ENCODE results near the gene MPRIP.

Gene MPRIP

DNA sequence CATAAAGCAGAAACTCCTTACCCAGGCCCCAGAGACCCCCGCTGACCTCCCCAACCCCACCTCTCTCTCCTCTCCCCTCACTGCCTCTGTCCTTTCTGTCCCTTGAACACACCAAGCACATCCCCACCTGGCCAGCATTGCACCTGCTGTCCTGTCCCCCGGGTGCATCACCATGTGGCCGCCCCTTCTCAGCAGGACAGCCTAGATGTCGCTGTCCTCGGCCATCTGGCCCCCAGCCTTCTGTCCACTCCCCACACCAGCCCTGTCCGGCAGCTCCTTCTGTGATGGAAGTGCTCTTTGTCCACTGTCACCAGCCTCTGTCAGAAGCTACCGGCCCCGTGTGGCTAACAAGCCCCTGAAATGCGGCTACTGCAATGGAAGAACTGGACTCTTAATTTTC lies 12.3 kb upstream of the MPRIP start:
- no peak for DNase-seq

DNA sequence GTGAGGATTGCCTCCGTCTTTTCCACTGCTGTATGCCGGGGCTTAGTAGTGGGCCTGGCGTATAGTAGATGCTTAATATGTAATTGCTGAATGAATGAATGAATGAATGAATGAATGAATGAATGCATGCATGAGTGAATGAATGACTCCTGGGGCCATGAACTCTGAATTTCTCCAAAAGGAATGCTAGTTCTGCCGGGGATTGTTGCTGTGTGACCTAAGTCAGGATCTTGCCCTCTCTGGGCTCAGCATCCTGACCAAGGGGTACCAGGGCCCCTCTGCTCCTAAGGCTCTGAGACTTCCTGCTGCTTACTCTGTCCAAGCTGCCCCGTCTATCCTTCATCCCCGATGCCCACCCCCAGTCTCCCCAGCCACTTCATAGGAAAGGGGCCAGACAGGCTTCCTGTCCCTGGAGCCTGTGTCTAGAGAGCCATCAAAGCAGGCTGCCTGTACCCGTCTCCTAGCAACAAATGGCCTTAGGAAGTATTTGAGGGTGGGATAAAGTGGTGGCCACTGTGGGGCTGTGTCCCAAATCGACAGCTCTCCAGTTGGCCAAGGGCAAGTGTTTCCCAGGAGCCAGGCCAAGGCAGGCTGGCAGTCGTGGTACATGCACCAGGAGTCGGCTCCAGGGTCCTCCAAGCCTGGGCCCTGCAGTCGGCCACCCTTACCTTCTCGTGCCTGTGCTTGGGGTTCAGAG lies 11.6 kb upstream of the MPRIP start:
- no peak for DNase-seq

DNA sequence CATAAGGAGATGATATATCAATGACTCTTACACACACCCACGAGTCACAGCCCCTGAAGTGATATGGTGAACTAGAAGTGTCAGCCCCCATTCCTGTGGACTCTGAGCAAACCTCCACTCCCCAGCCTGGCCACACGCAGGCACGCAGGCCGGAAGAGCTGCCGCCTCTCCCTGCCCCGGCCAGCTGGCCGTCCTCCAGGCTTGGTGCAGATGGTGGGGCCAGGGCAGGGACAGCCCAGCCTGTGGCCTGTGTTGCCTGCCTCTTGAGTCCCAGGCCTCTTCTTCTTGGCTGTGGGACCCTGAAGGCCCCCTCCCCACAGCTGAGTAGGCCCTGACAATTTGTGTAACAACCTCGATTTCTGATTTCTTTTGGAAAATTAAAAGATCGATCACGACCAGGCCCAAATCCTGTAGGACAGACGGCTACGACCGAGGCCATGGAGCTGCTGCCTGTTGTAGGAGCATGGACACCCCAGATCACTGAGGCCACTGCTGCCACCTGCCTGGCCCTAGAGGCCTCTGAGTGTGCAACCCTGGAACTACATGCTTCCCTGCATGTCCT lies 10.0 kb upstream of the MPRIP start:
- DNase-seq, result no peak

- DNase-seq, result no peak
Measured at GRCh38 chr17:17033466-17033865, 8.8 kb upstream of the MPRIP start.

DNA sequence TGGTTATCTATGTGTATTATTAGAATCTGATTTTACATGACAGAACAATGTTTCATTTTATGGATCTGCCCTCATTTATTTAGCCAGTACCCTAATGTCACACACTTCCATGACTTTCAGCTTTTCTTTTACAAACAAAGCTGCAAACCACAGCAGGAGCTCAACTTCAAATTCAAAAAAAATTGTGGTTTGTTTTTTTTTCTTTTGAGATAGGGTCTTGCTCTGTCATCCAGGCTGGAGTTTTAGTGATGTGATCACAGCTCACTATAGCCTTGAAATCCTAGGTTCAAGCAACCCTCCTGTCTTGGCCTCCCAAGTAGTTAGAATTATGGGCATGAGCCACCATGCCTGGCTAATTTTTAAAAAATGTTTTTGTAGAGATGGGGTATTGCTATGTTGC lies 8.2 kb upstream of the MPRIP start:
- DNase-seq, result no peak

DNA sequence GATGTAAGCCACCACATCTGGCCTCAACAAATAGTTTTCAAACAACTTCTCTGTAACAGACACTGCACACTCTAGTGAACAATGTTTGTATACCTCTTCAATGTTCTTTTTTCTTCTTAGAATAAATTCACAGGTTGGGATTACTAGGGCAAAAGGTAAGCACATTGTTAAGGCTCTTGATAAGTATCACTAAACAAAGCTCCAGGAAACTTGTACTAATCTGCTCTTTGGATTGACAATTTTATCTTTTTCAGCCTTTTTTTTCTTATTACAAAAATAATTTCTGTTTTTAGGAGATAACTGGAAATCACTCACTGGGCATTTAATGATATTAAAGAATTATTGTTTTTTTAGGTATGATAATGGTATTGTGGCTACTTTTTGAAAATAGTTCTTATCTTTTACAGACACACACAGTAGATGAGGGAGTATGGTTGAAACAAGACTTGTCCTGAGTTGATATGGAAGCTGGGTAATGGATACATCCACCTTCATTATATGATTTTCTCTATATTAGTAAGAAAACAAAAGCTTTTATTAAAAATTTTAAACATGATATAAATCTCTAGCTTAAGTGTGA lies 7.7 kb upstream of the MPRIP start:
- DNase-seq, result no peak

DNA sequence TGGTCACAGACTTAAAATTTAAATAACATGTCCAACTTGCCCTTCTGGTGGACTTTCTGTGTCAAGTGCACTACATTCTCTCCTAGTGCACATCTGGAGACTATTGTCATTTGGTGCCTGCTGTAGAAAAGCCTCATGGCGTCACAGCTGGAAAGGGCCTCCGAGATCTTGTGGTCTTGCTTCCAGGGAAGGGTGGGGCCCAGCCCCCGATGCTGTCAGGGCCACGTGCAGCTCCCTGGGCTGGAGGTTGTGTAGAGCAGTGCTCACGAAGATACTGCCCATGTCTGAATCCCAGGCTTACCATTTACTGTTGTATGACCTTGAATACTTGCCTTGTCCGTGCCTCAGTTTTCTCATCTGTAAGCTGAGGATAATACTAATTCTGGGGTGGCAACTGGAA lies 6.8 kb upstream of the MPRIP start:
- no peak for DNase-seq

DNA sequence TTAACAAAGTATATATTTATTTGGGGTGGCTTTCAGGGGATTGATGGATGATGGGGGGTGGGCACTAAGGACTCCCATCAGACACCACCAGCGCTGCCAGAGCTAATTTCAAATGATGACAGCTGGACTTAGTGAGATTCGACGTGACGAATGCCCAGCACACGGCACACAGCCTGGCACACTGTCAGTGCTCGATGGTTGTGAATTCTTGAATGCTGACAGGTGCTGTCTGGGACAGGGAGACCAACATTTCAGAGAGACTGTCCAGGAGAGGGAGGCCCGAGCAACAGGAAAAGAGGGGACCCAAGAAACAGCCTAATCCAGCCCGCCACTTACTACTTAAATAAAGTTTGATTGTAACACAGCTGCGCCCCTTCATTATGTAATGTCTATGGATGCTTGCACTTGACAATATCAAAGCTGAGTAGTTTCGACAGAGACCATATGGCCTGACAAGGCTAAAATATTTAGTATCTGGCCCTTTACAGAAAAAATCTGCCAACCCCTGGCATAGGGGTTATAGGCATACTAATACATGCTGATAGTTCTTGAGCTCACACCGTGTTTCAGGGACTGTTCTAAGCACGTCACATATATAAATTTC lies 6.2 kb upstream of the MPRIP start:
- DNase-seq, result no peak

DNA sequence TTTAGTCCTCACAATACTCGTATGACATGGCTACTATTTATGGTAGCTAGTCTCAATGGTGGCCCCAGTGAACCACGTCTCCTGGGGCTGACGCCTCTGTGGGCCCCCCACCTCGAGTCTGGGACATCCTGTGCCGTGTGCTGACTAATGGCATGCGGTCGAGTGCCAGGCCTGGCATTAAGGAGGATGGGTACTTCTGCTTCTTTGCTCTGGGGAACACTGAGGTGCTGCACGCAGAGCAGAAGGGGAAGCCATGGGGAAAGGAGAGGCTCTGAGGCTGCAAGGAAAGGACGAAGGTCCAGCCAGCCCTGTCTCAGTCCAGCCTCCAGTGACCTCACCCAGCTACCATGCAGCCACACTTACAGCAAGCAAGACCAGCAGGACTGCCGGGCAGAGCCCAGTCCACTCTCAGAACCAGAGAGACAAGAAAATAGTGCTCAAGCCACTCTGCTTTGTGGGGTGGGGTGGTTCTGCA lies 5.7 kb upstream of the MPRIP start:
- no peak for DNase-seq

- DNase-seq, result no peak
Measured at GRCh38 chr17:17039911-17040310, 2.3 kb upstream of the MPRIP start.

DNA sequence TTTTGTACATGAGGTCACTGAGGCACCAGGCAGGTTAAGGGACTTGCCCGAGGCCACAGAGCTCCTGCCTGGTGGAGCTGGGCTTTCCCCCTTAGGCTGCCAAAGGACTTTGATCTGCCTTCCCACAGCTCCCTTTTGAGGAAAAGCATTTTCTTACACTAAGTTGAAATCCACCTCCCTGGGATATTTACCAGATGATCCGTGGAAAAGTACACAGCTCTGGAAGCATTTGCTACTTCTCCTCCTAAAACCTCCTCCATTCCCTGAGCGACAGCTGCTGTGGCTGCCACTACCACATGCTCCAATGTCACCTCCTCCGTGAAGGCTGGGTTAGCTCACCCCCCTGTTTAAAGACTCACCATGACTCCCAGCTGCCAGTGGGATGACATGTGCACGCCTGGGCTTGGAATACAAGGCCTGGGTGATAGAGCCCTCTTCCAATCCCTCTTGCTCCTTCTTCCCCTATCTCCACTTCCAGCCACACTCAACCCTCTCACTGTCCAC lies 1.2 kb upstream of the MPRIP start:
- no peak for DNase-seq

- peak; percentile 75 for DNase-seq
Measured at GRCh38 chr17:17041571-17042383, 480 bp upstream of the MPRIP start.

GRCh38 chr17:17042851-17043460 lies 699 bp downstream of the MPRIP start:
- DNase-seq, result no peak

GRCh38 chr17:17043461-17044271 lies 1.4 kb downstream of the MPRIP start:
- no peak for DNase-seq

DNA sequence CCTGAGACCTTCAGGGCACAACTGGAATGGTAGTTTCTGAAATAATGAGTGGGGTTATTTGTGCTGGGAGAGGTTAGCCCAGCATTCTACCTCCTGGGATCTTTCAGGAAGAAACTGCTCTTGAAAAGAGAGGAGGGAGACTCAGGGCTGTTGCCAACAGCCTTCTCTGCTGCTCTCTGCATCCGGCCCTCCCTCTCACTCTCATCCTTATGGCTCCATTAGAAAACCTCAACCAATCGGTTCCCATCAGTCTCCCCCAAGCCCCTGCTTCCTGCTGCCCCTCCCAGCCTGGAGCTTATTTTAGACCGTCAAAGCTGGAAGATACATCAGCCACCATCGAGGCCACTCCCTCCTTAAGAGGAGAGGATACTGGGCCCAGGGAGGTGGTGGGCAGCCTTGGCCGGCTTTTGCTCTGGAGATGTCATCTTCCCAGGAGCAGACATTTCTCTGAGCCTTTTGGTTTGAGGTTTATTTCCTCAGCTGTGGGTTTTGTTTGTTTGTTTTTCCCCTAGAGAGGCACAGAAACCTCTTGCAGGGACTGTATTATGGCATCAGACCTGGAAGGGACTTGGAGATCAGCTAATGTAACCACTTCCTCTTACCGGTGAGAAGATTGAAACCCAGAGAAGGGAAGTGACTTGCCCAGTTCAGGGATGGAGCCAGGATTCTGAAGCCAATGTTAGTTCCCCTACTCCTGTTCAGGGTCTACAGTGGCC lies 2.7 kb downstream of the MPRIP start:
- DNase-seq, result no peak

GRCh38 chr17:17048106-17048505 lies 5.8 kb downstream of the MPRIP start:
- DNase-seq, result no peak

DNA sequence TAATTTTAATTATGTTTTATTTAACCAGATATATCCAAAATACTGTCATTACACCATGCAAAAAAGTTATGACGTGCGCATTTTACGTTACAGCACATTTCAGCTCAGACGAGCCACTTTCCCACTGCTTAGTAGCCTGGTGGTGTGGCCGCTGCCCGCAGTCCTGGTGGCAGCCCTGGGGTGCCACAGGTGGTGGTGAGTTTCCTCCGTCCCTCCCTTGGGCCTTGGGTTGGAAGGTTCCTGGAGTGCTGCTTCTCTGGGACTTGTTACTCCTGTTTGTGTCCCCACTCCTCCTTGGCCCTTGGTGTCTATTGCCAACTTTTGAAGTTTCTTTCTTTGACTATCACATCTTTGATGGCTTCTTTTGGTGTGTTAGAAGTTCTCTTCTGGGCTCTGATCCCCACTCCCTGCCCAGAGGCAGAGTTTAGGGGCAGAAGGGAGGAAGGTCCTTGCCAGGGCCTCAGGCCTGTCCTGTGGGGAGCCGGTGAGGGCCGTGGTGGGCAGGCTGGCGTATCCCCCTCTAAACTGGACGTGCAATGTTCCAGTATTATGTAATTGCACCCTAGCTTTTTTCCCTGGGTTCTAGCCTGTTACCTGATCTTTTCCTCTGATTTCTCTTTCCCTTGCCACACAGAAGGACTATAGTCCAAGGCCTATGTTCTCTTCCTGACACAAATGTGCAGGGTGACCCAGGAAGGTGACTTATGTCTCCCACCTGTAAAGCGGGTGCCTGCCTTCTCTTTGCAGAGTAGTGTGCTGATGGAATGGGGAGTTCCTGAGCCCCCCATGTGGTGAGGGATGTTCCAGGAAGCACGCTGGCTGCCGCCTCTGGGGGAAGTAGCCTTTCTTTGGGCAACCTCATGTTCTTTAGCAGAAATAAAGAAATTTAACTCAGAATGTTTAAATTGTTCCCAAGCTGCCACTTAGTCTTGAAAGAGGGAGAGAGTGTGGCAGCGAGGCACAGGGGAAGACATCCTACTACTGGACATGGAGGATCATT lies 8.4 kb downstream of the MPRIP start:
- no peak for DNase-seq

- DNase-seq, result no peak
Measured at GRCh38 chr17:17051380-17051779, 9.1 kb downstream of the MPRIP start.

- DNase-seq, result no peak
Measured at GRCh38 chr17:17051791-17052461, 9.7 kb downstream of the MPRIP start.
